Bone marrow (tissue), 2 donors: Measurements from ENCODE around the gene P2RX7.

Source experiments
- DNase-seq, 2 donors: peaks; one replicate each; lab custom pipeline; 2025; lab: John Stamatoyannopoulos, UW

The P2RX7 gene

GRCh38 chr12:121110211-121110940 is 22.3 kb upstream of the P2RX7 start:
- DNase-seq: peak; percentile 20 to 46

DNA sequence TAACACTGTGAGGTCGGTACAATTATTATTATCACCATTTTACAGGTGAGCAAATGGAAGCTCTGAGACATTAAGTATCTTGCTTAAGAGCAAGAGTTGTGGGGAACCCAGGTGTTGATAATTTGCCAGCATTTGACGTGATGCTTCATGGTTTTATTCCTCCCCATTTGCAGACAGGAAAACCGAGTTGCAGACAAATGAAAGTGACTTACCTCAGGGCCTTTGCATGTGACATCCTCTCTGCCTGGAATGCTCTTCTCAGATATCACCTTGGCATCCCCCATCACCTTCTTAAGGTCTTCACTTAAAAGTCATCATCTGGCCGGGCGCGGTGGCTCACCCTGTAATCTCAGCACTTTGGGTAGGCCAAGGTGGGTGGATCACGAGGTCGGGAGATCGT is 21.0 kb upstream of the P2RX7 start:
- DNase-seq: no peak

GRCh38 chr12:121112496-121112895 is 20.2 kb upstream of the P2RX7 start:
- DNase-seq: no peak

GRCh38 chr12:121113057-121113456 is 19.6 kb upstream of the P2RX7 start:
- no peak for DNase-seq

GRCh38 chr12:121114019-121114639 is 18.5 kb upstream of the P2RX7 start:
- no peak for DNase-seq

GRCh38 chr12:121114806-121115205 is 17.9 kb upstream of the P2RX7 start:
- DNase-seq: no peak

GRCh38 chr12:121115530-121115929 is 17.1 kb upstream of the P2RX7 start:
- DNase-seq: no peak

- DNase-seq: no peak
Observed at GRCh38 chr12:121116318-121117225, 16.1 kb upstream of the P2RX7 start.

DNA sequence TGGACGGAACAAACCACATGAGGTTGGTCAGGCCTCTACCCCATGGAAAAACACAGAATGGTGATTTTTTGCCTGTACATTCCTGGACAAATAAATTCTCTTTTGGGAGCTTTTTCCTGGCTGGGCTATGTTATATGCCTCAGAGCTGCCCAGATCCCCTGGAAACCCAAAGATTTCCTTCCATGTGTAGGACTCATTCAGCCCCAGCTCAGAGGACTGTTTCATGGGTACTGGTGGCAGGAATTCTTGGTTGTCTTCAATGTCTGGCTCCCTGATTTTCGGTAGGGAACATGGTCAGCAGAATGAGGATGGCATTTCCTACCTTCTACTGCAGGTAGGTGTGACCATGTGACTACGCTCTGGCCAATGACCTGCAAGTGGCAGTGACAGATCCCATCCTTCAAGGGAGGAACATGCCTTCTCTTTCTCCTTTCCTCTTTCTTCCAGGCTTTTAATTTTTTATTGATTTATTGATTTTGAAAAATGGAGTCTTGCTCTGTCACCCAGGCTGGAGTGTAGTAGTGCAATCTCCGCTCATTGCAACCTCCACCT is 15.4 kb upstream of the P2RX7 start:
- no peak for DNase-seq

DNA sequence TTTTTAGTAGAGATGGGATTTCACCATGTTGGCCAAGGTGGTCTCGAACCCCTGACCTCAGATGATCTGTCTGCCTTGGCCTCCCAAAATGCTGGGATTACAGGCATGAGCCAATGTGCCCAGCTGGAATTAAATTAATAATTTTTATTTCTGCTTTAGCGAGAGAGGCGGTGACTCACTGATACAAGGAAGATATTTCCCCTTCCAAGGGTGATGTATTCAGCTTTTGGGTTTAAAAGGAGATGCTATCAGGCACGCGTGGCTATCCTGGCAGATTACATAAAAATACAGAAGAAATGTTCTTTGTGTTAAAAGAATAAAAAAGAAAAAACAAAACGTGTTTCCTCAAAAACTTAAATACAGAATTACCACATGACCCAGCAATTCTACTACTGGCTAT is 12.4 kb upstream of the P2RX7 start:
- DNase-seq: no peak

- no peak for DNase-seq
Observed at GRCh38 chr12:121120989-121121755, 11.5 kb upstream of the P2RX7 start.

DNA sequence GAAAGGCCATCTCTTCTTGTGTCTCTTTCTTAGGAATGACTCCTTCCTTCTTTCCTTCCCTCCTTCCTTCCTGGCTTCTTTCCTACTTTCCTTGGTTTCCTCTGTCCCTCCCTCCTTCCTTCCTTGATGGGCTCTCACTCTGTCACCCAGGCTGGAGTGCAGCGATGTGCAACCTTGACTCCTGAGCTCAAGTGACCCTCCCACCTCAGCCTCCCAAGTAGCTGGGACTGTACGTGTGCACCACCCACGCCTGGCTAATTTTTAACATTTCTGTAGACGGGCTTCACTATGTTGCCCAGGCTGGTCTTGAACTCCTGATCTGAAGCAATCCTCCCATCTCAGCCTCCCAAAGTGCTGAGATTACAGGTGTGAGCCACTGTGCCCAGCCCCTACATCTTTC is 10.9 kb upstream of the P2RX7 start:
- no peak for DNase-seq

DNA sequence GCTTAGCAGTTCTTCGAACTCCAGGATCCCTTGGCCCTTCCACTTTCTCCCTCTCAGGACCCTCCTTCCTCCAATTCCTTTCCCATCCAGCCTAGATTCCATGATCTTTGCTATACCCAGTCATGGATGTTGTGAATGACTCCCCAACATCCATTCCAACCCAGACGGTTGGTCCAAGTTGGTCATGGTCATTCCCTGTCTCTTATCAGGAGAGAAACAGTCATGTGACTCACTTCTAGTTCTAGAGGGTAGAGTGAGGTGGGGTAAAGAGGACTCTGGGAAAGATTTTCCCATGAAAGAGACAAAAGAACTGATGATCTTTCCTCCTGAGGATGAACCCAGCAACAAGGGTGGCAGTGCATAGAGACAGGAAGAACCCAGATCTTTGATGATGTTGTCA is 9.2 kb upstream of the P2RX7 start:
- no peak for DNase-seq

- no peak for DNase-seq
Observed at GRCh38 chr12:121124402-121125109, 8.1 kb upstream of the P2RX7 start.

DNA sequence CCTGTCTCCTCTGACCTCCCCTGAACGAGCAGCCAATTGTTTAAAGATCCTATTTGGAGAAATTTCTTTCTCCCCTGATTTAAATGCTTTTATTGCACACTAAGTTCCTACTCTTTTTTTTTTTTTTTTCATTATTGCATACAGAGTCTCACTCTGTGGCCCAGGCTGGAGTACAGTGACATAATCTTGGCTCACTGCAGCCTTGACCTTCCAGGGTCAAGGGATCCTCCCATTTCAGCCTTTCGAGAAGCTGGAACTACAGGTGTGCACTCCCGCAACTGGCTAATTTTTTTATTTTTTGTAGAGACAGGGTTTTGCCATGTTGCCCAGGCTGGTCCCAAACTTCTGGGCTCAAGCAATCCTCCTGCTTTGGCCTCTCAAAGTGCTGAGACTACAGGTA is 5.2 kb upstream of the P2RX7 start:
- no peak for DNase-seq

DNA sequence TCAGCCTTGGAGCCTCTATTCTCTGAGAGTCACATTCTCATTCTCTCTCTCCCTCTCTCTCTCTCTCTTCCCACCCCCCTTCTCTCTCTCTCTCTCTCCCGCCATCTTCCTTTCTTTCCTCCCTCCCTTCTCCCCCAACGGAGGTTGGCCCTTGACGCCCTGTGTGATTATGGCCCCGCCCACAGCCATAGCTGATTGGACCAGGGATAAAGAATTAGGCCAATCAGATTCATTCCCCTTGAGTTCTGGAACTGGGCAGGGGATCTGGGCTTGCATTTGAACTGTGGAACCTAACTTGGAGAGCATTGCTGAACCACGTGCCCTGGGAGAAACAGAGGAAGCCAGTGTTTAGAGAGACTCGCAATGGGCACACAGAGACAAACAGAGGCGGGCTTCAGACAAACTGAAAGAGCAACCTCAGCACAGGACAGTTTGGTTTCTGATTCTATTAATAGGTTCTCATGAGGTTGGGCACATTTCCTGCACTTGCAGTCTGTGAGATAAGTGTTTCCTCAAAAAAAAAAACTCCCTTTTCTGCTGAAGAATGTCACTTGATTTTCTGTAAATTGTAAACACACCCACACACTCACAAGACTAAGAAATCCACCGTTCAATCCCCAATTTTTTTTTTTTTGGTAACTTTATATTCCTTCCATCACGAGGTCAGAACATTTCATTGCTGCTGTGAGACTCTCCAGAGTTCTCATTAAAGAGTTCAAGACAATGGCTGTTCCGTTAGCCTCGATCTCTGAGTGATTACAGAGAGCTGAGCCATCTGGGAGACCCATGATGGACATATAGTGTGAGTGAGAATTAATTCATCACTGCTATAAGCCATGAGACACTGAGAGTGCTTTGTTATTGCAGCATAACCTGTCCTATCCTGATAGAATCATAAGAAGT is 3.5 kb upstream of the P2RX7 start:
- DNase-seq: peak; percentile 43 to 98

GRCh38 chr12:121129811-121130147 is 2.9 kb upstream of the P2RX7 start:
- DNase-seq: no peak

DNA sequence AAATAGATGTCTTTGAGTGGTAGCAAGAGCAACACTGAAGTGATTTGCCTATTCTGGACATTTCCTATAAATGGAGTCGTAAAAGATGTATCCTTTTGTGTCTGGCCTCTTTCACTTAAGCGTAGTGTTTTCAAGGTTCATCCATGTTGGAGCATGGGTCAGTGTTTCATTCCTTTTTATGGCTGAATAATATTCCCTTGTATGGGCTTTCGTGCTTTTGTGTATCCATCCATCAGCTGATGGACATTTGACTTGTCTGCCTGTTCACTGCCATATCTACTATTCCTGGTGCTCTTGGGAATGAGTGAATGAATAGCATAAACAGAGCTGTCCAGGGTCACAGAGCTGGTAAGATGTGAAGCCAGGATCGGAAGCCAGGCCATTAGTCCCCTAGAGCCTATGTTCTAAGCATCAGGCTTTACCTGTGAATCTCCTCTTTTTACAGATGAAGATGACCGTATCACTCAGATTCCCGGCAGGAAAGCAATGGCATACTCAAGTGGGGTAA is 1.8 kb upstream of the P2RX7 start:
- no peak for DNase-seq

GRCh38 chr12:121131941-121132341 is 735 bp upstream of the P2RX7 start:
- no peak for DNase-seq

GRCh38 chr12:121133838-121134237 is 1.2 kb downstream of the P2RX7 start:
- DNase-seq: no peak
